Mammary epithelial cell (primary cell): ENCODE results near the gene NPDC1.

ENCODE experiments used
- CTCF ChIP-seq, 2 donors: IDR thresholded peaks in 1 of 2; conservative IDR thresholded peaks in 1 of 2; 2 replicates each; pipeline ENCODE4 v1.5.1; 2011 to 2012; ENCODE audit warnings: inconsistent platforms in 2 of 2, low read length in 2 of 2, mild to moderate bottlenecking in 2 of 2, control low read depth in 1 of 2, low read depth in 1 of 2; ENCODE audit not compliant: insufficient read depth in 1 of 2; ENCODE audit errors: extremely low read depth in 1 of 2
- EZH2 ChIP-seq: IDR thresholded peaks from 2 replicates; pipeline ENCODE4 v1.6.1; 2012; ENCODE audit warnings: low read length, inconsistent platforms, borderline replicate concordance

- no peak for TF ChIP-seq CTCF (conservative IDR thresholded peaks at IDR 0.05 in 1 of 2, IDR thresholded peaks at IDR 0.05 in 1 of 2; ENCODE audit: extremely low read depth in 1 of 2, insufficient read depth in 1 of 2, low read depth in 1 of 2, low read length in 2 of 2)
- no peak for TF ChIP-seq EZH2
Observed at GRCh38 chr9:137045294-137046087, 486 bp downstream of the NPDC1 start.
